Panc1 (cell line): Measurements from ENCODE around the gene WDR1. TPM values are rescaled to one million over a fixed set of nuclear protein-coding genes. Genes with fewer than 3 reads are reported as not detected.

Experiments
- ATAC-seq: fragments of 200-7000 bp; cut with Tn5 transposase; 2 replicates; pipeline ENCODE4 v1.9.1; 2020; ENCODE audit warnings: mild to moderate bottlenecking, moderate library complexity
- BruUV-seq: library from RNA; stranded (reverse); fragments of 400-500 nt; replicated peaks from 2 replicates; lab custom pipeline; 2021; lab: Mats Ljungman, UMichigan
- CTCF ChIA-PET: fragments of 300-600 bp; sonication (Branson Sonifier 250); formaldehyde crosslinking; loops from one replicate; lab custom pipeline; 2022; ENCODE audit warnings: antibody characterized with exemption; lab: Charles Lee
- POLR2A ChIA-PET: fragments of 300-600 bp; sonication (Branson Sonifier 250); formaldehyde crosslinking; loops from one replicate; lab custom pipeline; 2022; ENCODE audit warnings: antibody characterized with exemption; lab: Charles Lee
- DNase-seq: peaks from one replicate; pipeline ENCODE4 v3.0.0-alpha.2; 2010; ENCODE audit warnings: low read depth, low spot score
- H3K27ac ChIP-seq: 2 replicates; pipeline ENCODE4 v1.5.1; 2011; ENCODE audit warnings: mild to moderate bottlenecking, low read length, inconsistent platforms
- H3K27me3 ChIP-seq: fragments of 200-500 bp; sonication (Bioruptor generic); 2 replicates; pipeline ENCODE4 v1.6.0; 2014; ENCODE audit warnings: low read length, inconsistent platforms; ENCODE audit not compliant: control insufficient read depth, insufficient read depth
- H3K36me3 ChIP-seq: fragments of 200-500 bp; sonication (Bioruptor generic); 2 replicates; pipeline ENCODE4 v1.5.1; 2014; ENCODE audit warnings: inconsistent platforms, mild to moderate bottlenecking, low read length, moderate library complexity; ENCODE audit not compliant: control insufficient read depth, insufficient read depth
- H3K4me1 ChIP-seq: 2 replicates; pipeline ENCODE4 v1.5.1; 2011; ENCODE audit warnings: inconsistent platforms, mild to moderate bottlenecking, low read length, moderate library complexity; ENCODE audit not compliant: control insufficient read depth, insufficient read depth
- H3K4me3 ChIP-seq, 2 experiments: 2 replicates each; pipeline ENCODE4 v1.5.1; 2011 to 2012; ENCODE audit warnings: low read depth in 2 of 2, low read length in 2 of 2, mild to moderate bottlenecking in 2 of 2, inconsistent platforms in 1 of 2, moderate library complexity in 1 of 2
- H3K9me3 ChIP-seq: fragments of 200-500 bp; sonication (Bioruptor generic); 2 replicates; pipeline ENCODE4 v1.5.1; 2014; ENCODE audit warnings: low read depth, mild to moderate bottlenecking, inconsistent platforms, low read length, moderate library complexity; ENCODE audit not compliant: control insufficient read depth, insufficient read depth
- POLR2AphosphoS5 ChIP-seq: IDR thresholded peaks from 2 replicates; pipeline ENCODE4 v1.6.1; 2012; ENCODE audit warnings: mild to moderate bottlenecking, low read depth, low read length, moderate library complexity
- REST ChIP-seq, 2 experiments: IDR thresholded peaks; 2 replicates each; pipeline ENCODE4 v1.6.1; 2011 to 2012; ENCODE audit warnings: low read depth in 2 of 2, control low read depth in 1 of 2, low read length in 1 of 2, mild to moderate bottlenecking in 1 of 2, moderate library complexity in 1 of 2; ENCODE audit not compliant: insufficient read depth in 1 of 2
- SIN3A ChIP-seq: IDR thresholded peaks from 2 replicates; pipeline ENCODE4 v1.6.1; 2012; ENCODE audit warnings: low read depth, mild to moderate bottlenecking, low read length, moderate library complexity, borderline replicate concordance; ENCODE audit not compliant: insufficient read depth
- TCF7L2 ChIP-seq: IDR thresholded peaks from 2 replicates; pipeline ENCODE4 v1.6.1; 2011; ENCODE audit warnings: mild to moderate bottlenecking, low read depth, low read length, inconsistent platforms
- in situ Hi-C: cut with HindIII; loops from 2 replicates; pipeline ENCODE4 v1.10.0; 2016; ENCODE audit warnings: low sequenced_read_pairs, low pct_unique_long_range_greater_than_20kb
- intact Hi-C: fragments of 100-400 bp; cut with micrococcal nuclease; formaldehyde crosslinking; loops from one replicate; pipeline ENCODE4 v1.10.0; 2022; ENCODE audit not compliant: unreplicated experiment
- total RNA-seq: library from RNA; stranded (reverse); gene quantifications from one replicate; pipeline ENCODE4 v1.2.1, GENCODE V29; 2021; ENCODE audit not compliant: unreplicated experiment
- TF ChIP-seq, protein P1 (sequence below): fragments of 450-650 bp; IDR thresholded peaks from 2 replicates; pipeline ENCODE4 v1.5.1; 2017; ENCODE audit warnings: mild to moderate bottlenecking

WDR1 gene
- total RNA-seq, 1 experiment from 2014 or later, result 260 TPM

DNA sequence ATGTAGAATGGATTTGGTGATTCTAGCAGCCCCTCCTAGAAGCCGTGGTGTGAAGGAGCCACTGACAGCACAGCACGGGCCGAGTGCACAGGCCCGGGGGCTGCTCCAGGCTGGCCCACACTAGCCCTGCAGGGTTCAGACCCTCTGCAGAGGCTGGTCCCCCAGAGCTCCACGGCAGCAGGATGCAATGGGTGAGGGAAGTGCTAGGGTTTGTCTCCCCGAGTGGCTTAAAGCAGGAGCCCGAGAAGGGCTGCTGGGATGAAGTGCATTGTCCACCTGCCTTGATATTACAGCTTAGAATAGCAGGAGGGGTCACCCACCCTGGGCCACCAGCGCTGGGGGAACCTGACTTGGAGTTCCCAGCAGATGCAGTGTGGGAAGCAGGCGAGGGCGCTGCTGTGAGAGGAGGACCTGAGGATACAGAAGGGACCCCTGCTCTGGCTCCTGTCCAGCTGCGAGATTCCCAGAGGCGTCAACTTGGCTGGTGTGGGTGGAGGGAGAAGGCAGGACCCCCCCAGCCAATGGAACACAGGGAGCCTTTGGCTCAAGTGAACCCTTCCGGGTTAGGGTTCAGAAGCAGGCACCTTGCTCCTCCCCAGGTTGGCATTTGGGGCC is 30.0 kb downstream of the WDR1 start:
- in situ Hi-C loops, result no loop called here
- H3K4me3 ChIP-seq, result no peak overlapping the region
- no peaks in the 10 kb centered on the region for H3K27me3 ChIP-seq
- no peaks in the 10 kb centered on the region for H3K4me1 ChIP-seq
- DNase-seq (no peak), ATAC-seq (no peak)
- no peaks in the 10 kb centered on the region for H3K9me3 ChIP-seq
- no peak overlapping the region for H3K27ac ChIP-seq
- no peaks in the 10 kb centered on the region; the same call in 1 of the 2 replicates for H3K36me3 ChIP-seq
- intact Hi-C loops, result no loop called here
- no TSS peak for BruUV-seq
- TF ChIP-seq POLR2AphosphoS5 (no peak), SIN3A (no peak), REST (IDR thresholded peaks at IDR 0.05; ENCODE audit: insufficient read depth in 1 of 2, low read depth in 2 of 2, low read length in 1 of 2) (no peak), TCF7L2 (no peak)
- TF ChIP-seq, protein P1, sequence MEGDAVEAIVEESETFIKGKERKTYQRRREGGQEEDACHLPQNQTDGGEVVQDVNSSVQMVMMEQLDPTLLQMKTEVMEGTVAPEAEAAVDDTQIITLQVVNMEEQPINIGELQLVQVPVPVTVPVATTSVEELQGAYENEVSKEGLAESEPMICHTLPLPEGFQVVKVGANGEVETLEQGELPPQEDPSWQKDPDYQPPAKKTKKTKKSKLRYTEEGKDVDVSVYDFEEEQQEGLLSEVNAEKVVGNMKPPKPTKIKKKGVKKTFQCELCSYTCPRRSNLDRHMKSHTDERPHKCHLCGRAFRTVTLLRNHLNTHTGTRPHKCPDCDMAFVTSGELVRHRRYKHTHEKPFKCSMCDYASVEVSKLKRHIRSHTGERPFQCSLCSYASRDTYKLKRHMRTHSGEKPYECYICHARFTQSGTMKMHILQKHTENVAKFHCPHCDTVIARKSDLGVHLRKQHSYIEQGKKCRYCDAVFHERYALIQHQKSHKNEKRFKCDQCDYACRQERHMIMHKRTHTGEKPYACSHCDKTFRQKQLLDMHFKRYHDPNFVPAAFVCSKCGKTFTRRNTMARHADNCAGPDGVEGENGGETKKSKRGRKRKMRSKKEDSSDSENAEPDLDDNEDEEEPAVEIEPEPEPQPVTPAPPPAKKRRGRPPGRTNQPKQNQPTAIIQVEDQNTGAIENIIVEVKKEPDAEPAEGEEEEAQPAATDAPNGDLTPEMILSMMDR, result no peak
- ChIA-PET CTCF (no interaction called here), POLR2A (no interaction called here)

GRCh38 chr4:10085828-10086505 is 30.6 kb downstream of the WDR1 start:
- ChIA-PET POLR2A (no interaction called here), CTCF (no interaction called here)
- no TSS peak for BruUV-seq
- Histone ChIP-seq H3K9me3 (no peaks in the 10 kb centered on the region), H3K4me1 (no peaks in the 10 kb centered on the region), H3K27me3 (no peaks in the 10 kb centered on the region), H3K27ac (no peak overlapping the region), H3K4me3 (no peak overlapping the region), H3K36me3 (peaks cover 2% of the 10 kb centered on the region; the same call in 1 of the 2 replicates)
- in situ Hi-C loops, result no loop called here
- intact Hi-C loops, result no loop called here
- ATAC-seq (no peak), DNase-seq (no peak)
- no peak for TF ChIP-seq POLR2AphosphoS5
- no peak for TF ChIP-seq SIN3A
- TF ChIP-seq TCF7L2, result no peak
- no peak for TF ChIP-seq REST (IDR thresholded peaks at IDR 0.05; ENCODE audit: insufficient read depth in 1 of 2, low read depth in 2 of 2, low read length in 1 of 2)
- TF ChIP-seq, protein P1, result no peak
